H9 (cell line): ENCODE data around the gene ITGA7. TPM values are rescaled to one million over a fixed set of nuclear protein-coding genes. Genes with fewer than 3 reads are reported as not detected.

Experiments used
- DNase-seq: peaks from one replicate; pipeline ENCODE4 v3.0.0-alpha.2; 2017
- H2AFZ ChIP-seq: one replicate; pipeline ENCODE4 v1.6.1; 2013; ENCODE audit warnings: mild to moderate bottlenecking, low read length, control low read depth, moderate library complexity
- H2AK5ac ChIP-seq: 2 replicates; pipeline ENCODE4 v1.6.1; 2013; ENCODE audit warnings: low read length, control low read depth, mixed read lengths; ENCODE audit not compliant: insufficient read length
- H2BK120ac ChIP-seq: one replicate; pipeline ENCODE4 v1.6.1; 2013; ENCODE audit warnings: low read depth, mild to moderate bottlenecking, low read length, control low read depth, inconsistent platforms; ENCODE audit not compliant: poor library complexity, severe bottlenecking
- H2BK12ac ChIP-seq: 2 replicates; pipeline ENCODE4 v1.6.1; 2013; ENCODE audit warnings: low read length, control low read depth, mixed read lengths, low read depth; ENCODE audit not compliant: insufficient read length
- H2BK15ac ChIP-seq: 2 replicates; pipeline ENCODE4 v1.6.1; 2013; ENCODE audit warnings: low read depth, low read length, control low read depth
- H2BK20ac ChIP-seq: one replicate; pipeline ENCODE4 v1.6.1; 2013; ENCODE audit warnings: low read depth, mild to moderate bottlenecking, low read length, control low read depth, inconsistent platforms; ENCODE audit not compliant: poor library complexity, severe bottlenecking
- H2BK5ac ChIP-seq: 2 replicates; pipeline ENCODE4 v1.6.1; 2013; ENCODE audit warnings: low read length, control low read depth, mixed read lengths; ENCODE audit not compliant: insufficient read length
- H3K14ac ChIP-seq: 2 replicates; pipeline ENCODE4 v1.6.1; 2013; ENCODE audit warnings: low read length, control low read depth; ENCODE audit not compliant: insufficient read depth
- H3K18ac ChIP-seq: 2 replicates; pipeline ENCODE4 v1.6.1; 2013; ENCODE audit warnings: low read depth, mild to moderate bottlenecking, mixed read lengths, low read length, control low read depth; ENCODE audit not compliant: insufficient read length
- H3K23ac ChIP-seq: 2 replicates; pipeline ENCODE4 v1.6.1; 2013; ENCODE audit warnings: low read length, control low read depth, mixed read lengths, low read depth; ENCODE audit not compliant: insufficient read length
- H3K23me2 ChIP-seq: 2 replicates; pipeline ENCODE4 v1.6.1; 2013; ENCODE audit warnings: low read depth, mild to moderate bottlenecking, mixed read lengths, low read length, control low read depth; ENCODE audit not compliant: insufficient read length, poor library complexity, severe bottlenecking
- H3K27ac ChIP-seq: 2 replicates; pipeline ENCODE4 v1.5.1; 2013; ENCODE audit warnings: low read length, control low read depth, mixed read lengths, low read depth; ENCODE audit not compliant: insufficient read length
- H3K27me3 ChIP-seq: 2 replicates; pipeline ENCODE4 v1.6.1; 2013; ENCODE audit warnings: low read length, control low read depth, inconsistent platforms; ENCODE audit not compliant: insufficient read depth
- H3K4ac ChIP-seq: 2 replicates; pipeline ENCODE4 v1.6.1; 2013; ENCODE audit warnings: low read depth, mild to moderate bottlenecking, control low read depth, inconsistent platforms, low read length, moderate library complexity
- H3K4me1 ChIP-seq: 2 replicates; pipeline ENCODE4 v1.6.1; 2013; ENCODE audit warnings: low read length, control low read depth, inconsistent platforms; ENCODE audit not compliant: insufficient read depth
- H3K4me2 ChIP-seq: 2 replicates; pipeline ENCODE4 v1.6.1; 2013; ENCODE audit warnings: low read length, control low read depth, mixed read lengths; ENCODE audit not compliant: insufficient read length, insufficient read depth
- H3K56ac ChIP-seq: 2 replicates; pipeline ENCODE4 v1.6.1; 2013; ENCODE audit warnings: low read depth, mild to moderate bottlenecking, mixed read lengths, low read length, control low read depth; ENCODE audit not compliant: insufficient read length
- H3K79me1 ChIP-seq: 2 replicates; pipeline ENCODE4 v1.6.1; 2013; ENCODE audit warnings: low read depth, mild to moderate bottlenecking, moderate library complexity, low read length, control low read depth, inconsistent platforms; ENCODE audit not compliant: insufficient read depth, poor library complexity, severe bottlenecking
- H3K79me2 ChIP-seq: 2 replicates; pipeline ENCODE4 v1.6.1; 2013; ENCODE audit warnings: low read length, control low read depth, inconsistent platforms; ENCODE audit not compliant: insufficient read depth
- H3K9ac ChIP-seq: 2 replicates; pipeline ENCODE4 v1.6.1; 2013; ENCODE audit warnings: low read length, control low read depth, mixed read lengths; ENCODE audit not compliant: insufficient read length; ENCODE audit errors: extremely low read depth
- H3K9me3 ChIP-seq: one replicate; pipeline ENCODE4 v1.6.1; 2013; ENCODE audit warnings: low read depth, low read length, inconsistent platforms; ENCODE audit not compliant: control insufficient read depth
- H3T11ph ChIP-seq: one replicate; pipeline ENCODE4 v1.6.1; 2013; ENCODE audit warnings: mild to moderate bottlenecking, low read length, control low read depth, inconsistent platforms
- H4K20me1 ChIP-seq: one replicate; pipeline ENCODE4 v1.6.1; 2013; ENCODE audit not compliant: control insufficient read depth, insufficient read length, insufficient read depth
- H4K5ac ChIP-seq: 2 replicates; pipeline ENCODE4 v1.6.1; 2013; ENCODE audit warnings: low read depth, mild to moderate bottlenecking, mixed read lengths, low read length, control low read depth; ENCODE audit not compliant: insufficient read length
- H4K8ac ChIP-seq: replicated peaks from 2 replicates; pipeline ENCODE4 v1.6.1; 2013; ENCODE audit warnings: low read length, control low read depth, mixed read lengths, low read depth; ENCODE audit not compliant: insufficient read length
- H4K91ac ChIP-seq: 2 replicates; pipeline ENCODE4 v1.6.1; 2013; ENCODE audit warnings: low read depth, mild to moderate bottlenecking, moderate library complexity, mixed read lengths, low read length, control low read depth; ENCODE audit not compliant: insufficient read length
- H3K27ac Mint-ChIP-seq, 3 experiments: 2 replicates in 2 of 3; 3 replicates in 1 of 3; pipeline ENCODE4 v1.8.0; 2020 to 2021; ENCODE audit warnings: mixed read lengths in 3 of 3, mild to moderate bottlenecking in 1 of 3, moderate library complexity in 1 of 3
- H3K27me3 Mint-ChIP-seq: 2 replicates; pipeline ENCODE4 v1.8.0; 2021; ENCODE audit warnings: low read depth, mild to moderate bottlenecking, moderate library complexity, mixed read lengths
- H3K36me3 Mint-ChIP-seq, 3 experiments: 2 replicates in 2 of 3; 3 replicates in 1 of 3; pipeline ENCODE4 v1.8.0; 2020 to 2021; ENCODE audit warnings: low read depth in 3 of 3, mixed read lengths in 3 of 3; ENCODE audit not compliant: insufficient read depth in 1 of 3
- H3K4me1 Mint-ChIP-seq, 2 experiments: 2 replicates each; pipeline ENCODE4 v1.8.0; 2020; ENCODE audit warnings: mixed read lengths in 2 of 2
- H3K4me3 Mint-ChIP-seq, 2 experiments: 2 replicates in 1 of 2; 3 replicates in 1 of 2; pipeline ENCODE4 v1.8.0; 2020 to 2021; ENCODE audit warnings: mild to moderate bottlenecking in 2 of 2, mixed read lengths in 2 of 2, moderate library complexity in 1 of 2
- H3K9me3 Mint-ChIP-seq, 2 experiments: 2 replicates in 1 of 2; 3 replicates in 1 of 2; pipeline ENCODE4 v1.8.0; 2020; ENCODE audit warnings: mild to moderate bottlenecking in 2 of 2, mixed read lengths in 2 of 2, moderate library complexity in 1 of 2
- WGBS: extraction: QIAGEN DNeasy Blood & Tissue Kit; methylation state at CpG from one replicate; pipeline ENCODE4 v1.1.7; 2013; ENCODE audit warnings: missing lambda C conversion rate, low lambda C conversion rate, mixed read lengths; ENCODE audit not compliant: insufficient read length; ENCODE audit errors: extremely low coverage; 5-methylcytosine and 5-hydroxymethylcytosine counted together
- total RNA-seq: library from RNA; stranded (reverse); gene quantifications from 2 replicates; pipeline ENCODE4 v1.2.1, GENCODE V29; 2021
- TF ChIP-seq, protein P1 (sequence below): fragments of 200-600 bp; sonication (generic); conservative IDR thresholded peaks from 3 replicates; pipeline ENCODE4 v1.8.0; 2021; ENCODE audit warnings: antibody characterized with exemption, mild to moderate bottlenecking

ITGA7 gene
- total RNA-seq, 1 experiment from 2014 or later = 119 TPM

DNA sequence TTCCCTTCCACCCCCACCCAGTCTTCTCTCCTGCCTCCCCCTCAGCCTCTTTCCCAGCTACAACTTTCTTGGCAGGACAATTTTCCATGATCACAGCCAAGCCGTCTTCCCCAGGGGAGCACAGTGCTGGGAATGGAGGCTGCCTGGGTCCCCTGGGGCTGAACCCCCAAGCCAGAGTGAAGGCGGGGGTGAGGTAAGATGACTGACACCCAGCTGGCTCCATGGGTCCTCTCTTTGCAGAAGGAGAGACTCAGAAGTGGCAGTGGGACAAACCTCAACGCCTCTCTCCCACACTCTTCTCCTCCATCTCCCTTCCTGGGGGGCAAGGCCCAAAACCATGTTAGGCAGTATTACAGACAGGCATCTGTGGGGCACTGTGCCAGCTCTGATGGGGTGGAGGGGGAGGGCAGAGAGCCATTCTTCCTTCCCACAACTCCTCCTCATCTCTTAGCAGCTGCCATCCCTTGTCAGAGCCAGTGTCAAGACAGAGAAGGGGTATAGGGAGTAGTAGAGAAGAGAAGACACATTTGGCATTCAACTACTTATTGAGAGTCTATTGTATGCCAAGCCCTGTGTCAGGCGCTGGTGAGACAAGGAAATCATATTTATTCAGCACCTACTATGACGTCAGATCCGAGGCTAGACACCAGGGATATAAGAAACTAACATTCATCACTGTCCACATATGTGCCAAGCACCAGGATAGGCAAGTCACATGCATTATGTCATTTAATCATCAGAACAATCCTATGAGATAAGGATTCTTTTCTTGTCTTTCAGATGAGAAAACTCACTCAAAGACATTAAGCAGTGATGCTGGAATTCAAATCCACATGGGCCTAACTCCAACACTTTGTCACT is 3.6 kb downstream of the ITGA7 start:
- H3K36me3 Mint-ChIP-seq = peaks cover 5 to 22% (median 12%) of the 10 kb centered on the region in 3 experiments; a peak in 5 of 7 replicates
- H3K14ac ChIP-seq = no peak overlapping the region
- no peak overlapping the region for H3K23ac ChIP-seq
- no peak overlapping the region for H2BK12ac ChIP-seq
- no peak overlapping the region for H3K9ac ChIP-seq
- H3T11ph ChIP-seq = no peak overlapping the region
- H3K4me1 Mint-ChIP-seq = peaks cover 36 to 40% of the 10 kb centered on the region in 2 experiments
- no peak overlapping the region for H2BK5ac ChIP-seq
- H3K9me3 ChIP-seq = no peaks in the 10 kb centered on the region
- no peak overlapping the region for H3K4me2 ChIP-seq
- no peak overlapping the region for H3K56ac ChIP-seq
- no peak overlapping the region for H3K27ac ChIP-seq
- H2AFZ ChIP-seq = no peak overlapping the region
- H2BK20ac ChIP-seq = no peak overlapping the region
- no peak overlapping the region for H2BK120ac ChIP-seq
- no peak overlapping the region; a peak in 1 of 5 replicates for H3K4me3 Mint-ChIP-seq
- no CpG with 5 or more reads among the region's 6 CpGs for WGBS
- no peak overlapping the region for H4K91ac ChIP-seq
- no peaks in the 10 kb centered on the region; the same call in 1 of the 2 replicates for H3K79me2 ChIP-seq
- 0 out of 2 replicates have a peak, but pooled peaks cover 2% of the 10 kb centered on the region for H3K4me1 ChIP-seq
- peaks cover 16% of the 10 kb centered on the region for H3K23me2 ChIP-seq
- no peak for DNase-seq
- no peak overlapping the region; a peak in 1 of 7 replicates for H3K27ac Mint-ChIP-seq
- H3K27me3 ChIP-seq = no peaks in the 10 kb centered on the region; the same call in 1 of the 2 replicates
- H3K9me3 Mint-ChIP-seq = no peaks in the 10 kb centered on the region
- H3K18ac ChIP-seq = no peak overlapping the region
- TF ChIP-seq, protein P1, sequence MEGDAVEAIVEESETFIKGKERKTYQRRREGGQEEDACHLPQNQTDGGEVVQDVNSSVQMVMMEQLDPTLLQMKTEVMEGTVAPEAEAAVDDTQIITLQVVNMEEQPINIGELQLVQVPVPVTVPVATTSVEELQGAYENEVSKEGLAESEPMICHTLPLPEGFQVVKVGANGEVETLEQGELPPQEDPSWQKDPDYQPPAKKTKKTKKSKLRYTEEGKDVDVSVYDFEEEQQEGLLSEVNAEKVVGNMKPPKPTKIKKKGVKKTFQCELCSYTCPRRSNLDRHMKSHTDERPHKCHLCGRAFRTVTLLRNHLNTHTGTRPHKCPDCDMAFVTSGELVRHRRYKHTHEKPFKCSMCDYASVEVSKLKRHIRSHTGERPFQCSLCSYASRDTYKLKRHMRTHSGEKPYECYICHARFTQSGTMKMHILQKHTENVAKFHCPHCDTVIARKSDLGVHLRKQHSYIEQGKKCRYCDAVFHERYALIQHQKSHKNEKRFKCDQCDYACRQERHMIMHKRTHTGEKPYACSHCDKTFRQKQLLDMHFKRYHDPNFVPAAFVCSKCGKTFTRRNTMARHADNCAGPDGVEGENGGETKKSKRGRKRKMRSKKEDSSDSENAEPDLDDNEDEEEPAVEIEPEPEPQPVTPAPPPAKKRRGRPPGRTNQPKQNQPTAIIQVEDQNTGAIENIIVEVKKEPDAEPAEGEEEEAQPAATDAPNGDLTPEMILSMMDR = no peak
- H3K79me1 ChIP-seq = peaks cover 5% of the 10 kb centered on the region
- no peak overlapping the region for H4K5ac ChIP-seq
- no peak overlapping the region for H4K8ac ChIP-seq
- no peak overlapping the region for H3K4ac ChIP-seq
- H2BK15ac ChIP-seq = no peak overlapping the region
- peaks cover 7% of the 10 kb centered on the region for H4K20me1 ChIP-seq
- H2AK5ac ChIP-seq = no peak overlapping the region
- peaks cover 6% of the 10 kb centered on the region for H3K27me3 Mint-ChIP-seq
